PC-3 (cell line): ENCODE data around the gene DGLUCY.

Experiments
- CTCF ChIP-seq: fragments of 300-600 bp; sonication (generic); conservative IDR thresholded peaks from 2 replicates; pipeline ENCODE4 v1.5.1; 2017; ENCODE audit warnings: antibody characterized with exemption, low read depth, mild to moderate bottlenecking, low read length
- EZH2 ChIP-seq: fragments of 300-600 bp; sonication (generic); IDR thresholded peaks from one replicate; pipeline ENCODE4 v1.6.1; 2017; ENCODE audit warnings: antibody characterized with exemption, mild to moderate bottlenecking, low read length; ENCODE audit not compliant: unreplicated experiment
- EZH2phosphoT487 ChIP-seq: fragments of 300-600 bp; sonication (generic); IDR thresholded peaks from 2 replicates; pipeline ENCODE4 v1.6.1; 2018; ENCODE audit warnings: mild to moderate bottlenecking, antibody characterized with exemption, low read length, borderline replicate concordance

GRCh38 chr14:91221270-91221669 lies 107.4 kb downstream of the DGLUCY start:
- TF ChIP-seq CTCF = no peak
- no peak for TF ChIP-seq EZH2phosphoT487
- no peak for TF ChIP-seq EZH2
